HEK293 (cell line): Measurements from ENCODE around the gene SLAMF8.

Experiments used
- CTCF ChIP-seq: fragments of 450-650 bp; formaldehyde crosslinking; IDR thresholded peaks from 2 replicates; pipeline ENCODE4 v1.5.1; 2016; ENCODE audit warnings: missing biosample characterization, missing genetic modification characterization
- MZF1 ChIP-seq: fragments of 450-650 bp; formaldehyde crosslinking; IDR thresholded peaks from 2 replicates; pipeline ENCODE4 v1.5.1; 2017; ENCODE audit warnings: missing biosample characterization, missing genetic modification characterization, borderline replicate concordance
- TSHZ1 ChIP-seq: fragments of 450-650 bp; formaldehyde crosslinking; IDR thresholded peaks from 2 replicates; pipeline ENCODE4 v1.5.1; 2016; ENCODE audit warnings: missing biosample characterization, missing genetic modification characterization, borderline replicate concordance
- ZNF133 ChIP-seq: fragments of 450-650 bp; formaldehyde crosslinking; IDR thresholded peaks from 2 replicates; pipeline ENCODE4 v1.5.1; 2016; ENCODE audit warnings: missing biosample characterization, missing genetic modification characterization
- ZNF16 ChIP-seq: fragments of 450-650 bp; formaldehyde crosslinking; IDR thresholded peaks from 2 replicates; pipeline ENCODE4 v1.5.1; 2016; ENCODE audit warnings: low read depth, missing biosample characterization, missing genetic modification characterization
- ZNF354C ChIP-seq: fragments of 450-650 bp; formaldehyde crosslinking; IDR thresholded peaks from 2 replicates; pipeline ENCODE4 v1.5.1; 2016; ENCODE audit warnings: missing biosample characterization, missing genetic modification characterization, low read depth, borderline replicate concordance
- ZNF549 ChIP-seq: fragments of 450-650 bp; IDR thresholded peaks from 2 replicates; pipeline ENCODE4 v1.5.1; 2018; ENCODE audit warnings: missing biosample characterization, missing genetic modification characterization, mild to moderate bottlenecking, inconsistent platforms, moderate library complexity
- ZNF777 ChIP-seq: fragments of 450-650 bp; formaldehyde crosslinking; IDR thresholded peaks from 2 replicates; pipeline ENCODE4 v1.5.1; 2017; ENCODE audit warnings: missing biosample characterization, missing genetic modification characterization, borderline replicate concordance
- ZSCAN5A ChIP-seq: fragments of 450-650 bp; formaldehyde crosslinking; IDR thresholded peaks from 2 replicates; pipeline ENCODE4 v1.5.1; 2016; ENCODE audit warnings: missing biosample characterization, missing genetic modification characterization
- ZXDB ChIP-seq: fragments of 450-650 bp; formaldehyde crosslinking; IDR thresholded peaks from 2 replicates; pipeline ENCODE4 v1.5.1; 2016; ENCODE audit warnings: missing biosample characterization, missing genetic modification characterization

GRCh38 chr1:159803956-159804689 lies 22.6 kb upstream of the SLAMF8 start:
- TF ChIP-seq MZF1 (tag by site-specific recombination) = no peak
- no peak for TF ChIP-seq TSHZ1
- no peak for TF ChIP-seq ZXDB (tag by site-specific recombination)
- TF ChIP-seq ZNF354C = no peak
- no peak for TF ChIP-seq ZNF133 (tag by site-specific recombination)
- TF ChIP-seq ZNF16 (tag by site-specific recombination) = no peak
- TF ChIP-seq CTCF (tag by site-specific recombination) = no peak
- TF ChIP-seq ZNF777 (tag by site-specific recombination) = no peak
- no peak for TF ChIP-seq ZNF549 (tag by site-specific recombination)
- no peak for TF ChIP-seq ZSCAN5A (tag by site-specific recombination)
